A549 (cell line): ENCODE measurements around the gene ALDH1A2. TPM values are rescaled to one million over a fixed set of nuclear protein-coding genes. Genes with fewer than 3 reads are reported as not detected.

Experiments
- ATAC-seq, 2 experiments: fragments of 200-7000 bp in 1 of 2; fragments of >200 bp in 1 of 2; cut with Nextera tagmentation in 1 of 2; cut with Tn5 transposase in 1 of 2; 3 replicates each; pipeline versions ENCODE4 v1.8.0 to v1.9.1; 2018 to 2020; ENCODE audit warnings: mild to moderate bottlenecking in 1 of 2, moderate library complexity in 1 of 2
- CTCF ChIA-PET: fragments of 300-600 bp; sonication (Branson Sonifier 250); formaldehyde crosslinking; extraction: SDS; loops from one replicate; lab custom pipeline; 2021; ENCODE audit warnings: antibody characterized with exemption, inconsistent platforms; lab: Yijun Ruan, JAX
- POLR2A ChIA-PET: fragments of 350-600 bp; formaldehyde crosslinking; extraction: SDS; loops from one replicate; lab custom pipeline; 2021; ENCODE audit warnings: antibody characterized with exemption, inconsistent platforms; lab: Yijun Ruan, JAX
- DNase-seq, 2 experiments: peaks; one replicate each; pipeline versions ENCODE4 v3.0.0 to v3.0.0-alpha.2; 2011 to 2016; ENCODE audit warnings: low read depth in 1 of 2, low spot score in 1 of 2
- FAIRE-seq: peaks from 2 replicates; lab custom pipeline; 2011; peaks lifted over from hg19 to GRCh38; lab: Jason Lieb, UNC
- H3K27ac ChIP-seq, 2 experiments: fragments of >200 bp; sonication (Bioruptor Twin); formaldehyde crosslinking; 3 replicates each; pipeline ENCODE4 v1.5.1; 2016 to 2017
- H3K4me1 ChIP-seq: fragments of >200 bp; sonication (Bioruptor Twin); formaldehyde crosslinking; 3 replicates; pipeline ENCODE4 v1.6.1; 2016
- H3K4me2 ChIP-seq: fragments of >200 bp; sonication (Bioruptor Twin); formaldehyde crosslinking; 3 replicates; pipeline ENCODE4 v1.6.1; 2016
- H3K4me3 ChIP-seq: fragments of >200 bp; sonication (Bioruptor Twin); formaldehyde crosslinking; 3 replicates; pipeline ENCODE4 v1.5.1; 2016
- H3K9me3 ChIP-seq: fragments of >200 bp; sonication (Bioruptor Twin); formaldehyde crosslinking; 3 replicates; pipeline ENCODE4 v1.6.1; 2016
- ATOH8 ChIP-seq: fragments of 250-450 bp; sonication (Bioruptor Pico); IDR thresholded peaks from 2 replicates; pipeline ENCODE4 v1.5.0; 2020; ENCODE audit warnings: low read depth, mild to moderate bottlenecking, moderate library complexity
- CHD2 ChIP-seq: fragments of 150-350 bp; IDR thresholded peaks from 2 replicates; pipeline ENCODE4 v1.6.1; 2014; ENCODE audit warnings: low read length; ENCODE audit not compliant: partially characterized antibody
- CTCF ChIP-seq: fragments of >200 bp; sonication (Bioruptor Twin); formaldehyde crosslinking; IDR thresholded peaks from 3 replicates; pipeline ENCODE4 v1.5.1; 2016
- E2F6 ChIP-seq: IDR thresholded peaks from 2 replicates; pipeline ENCODE4 v1.6.1; 2012; ENCODE audit warnings: low read depth, borderline replicate concordance
- EHF ChIP-seq: fragments of 250-450 bp; sonication (Bioruptor Pico); IDR thresholded peaks from 2 replicates; pipeline ENCODE4 v1.5.0; 2020; ENCODE audit warnings: mild to moderate bottlenecking
- ELK1 ChIP-seq: fragments of 150-350 bp; IDR thresholded peaks from 2 replicates; pipeline ENCODE4 v1.6.1; 2014; ENCODE audit warnings: low read depth, mild to moderate bottlenecking, low read length
- EP300 ChIP-seq, 2 experiments: fragments of >200 bp; sonication (Bioruptor Twin); formaldehyde crosslinking; IDR thresholded peaks; 2 replicates in 1 of 2; 3 replicates in 1 of 2; pipeline ENCODE4 v1.6.1; 2016 to 2017
- HOXB13 ChIP-seq: fragments of 250-450 bp; sonication (Bioruptor Pico); IDR thresholded peaks from 2 replicates; pipeline ENCODE4 v1.5.0; 2020; ENCODE audit warnings: low read depth, mild to moderate bottlenecking, moderate library complexity
- MAX ChIP-seq: IDR thresholded peaks from 2 replicates; pipeline ENCODE4 v1.6.1; 2012
- RAD21 ChIP-seq, 2 experiments: fragments of >200 bp in 1 of 2; sonication (Bioruptor Twin) in 1 of 2; formaldehyde crosslinking in 1 of 2; IDR thresholded peaks in 1 of 2; conservative IDR thresholded peaks in 1 of 2; 2 replicates in 1 of 2; 3 replicates in 1 of 2; pipeline ENCODE4 v1.6.1; 2012 to 2018; ENCODE audit warnings: inconsistent platforms in 1 of 2
- REST ChIP-seq: fragments of 200-600 bp; sonication (generic); IDR thresholded peaks from 2 replicates; pipeline ENCODE4 v1.6.1; 2016; ENCODE audit warnings: antibody characterized with exemption, mild to moderate bottlenecking, moderate library complexity
- RNF2 ChIP-seq: fragments of 200-600 bp; sonication (generic); IDR thresholded peaks from 2 replicates; pipeline ENCODE4 v1.6.1; 2016; ENCODE audit warnings: low read depth, mild to moderate bottlenecking, antibody characterized with exemption, moderate library complexity, borderline replicate concordance
- SMC3 ChIP-seq: fragments of >200 bp; sonication (Bioruptor Twin); formaldehyde crosslinking; IDR thresholded peaks from 3 replicates; pipeline ENCODE4 v1.6.1; 2018; ENCODE audit warnings: inconsistent platforms
- SREBF2 ChIP-seq: fragments of 450-650 bp; IDR thresholded peaks from 2 replicates; pipeline ENCODE4 v1.6.1; 2014; ENCODE audit warnings: mild to moderate bottlenecking, moderate library complexity
- TP53 ChIP-seq: fragments of 250-450 bp; sonication (Bioruptor Pico); IDR thresholded peaks from 2 replicates; pipeline ENCODE4 v1.5.0; 2021; ENCODE audit warnings: mild to moderate bottlenecking, moderate library complexity
- USF2 ChIP-seq: fragments of 450-650 bp; IDR thresholded peaks from 2 replicates; pipeline ENCODE4 v1.6.1; 2014; ENCODE audit warnings: antibody characterized with exemption
- WGBS: methylation state at CpG from one replicate; pipeline ENCODE4 v1.1.6; 2017; ENCODE audit errors: missing lambda C conversion rate; 5-methylcytosine and 5-hydroxymethylcytosine counted together
- polyA plus RNA-seq, 4 experiments: library from polyadenylated mRNA; depleted of rRNA in 3 of 4; stranded (reverse); fragments of >200 nt; fragmentation: RNase III in 1 of 4; extraction: RNeasy Plus Mini Kit Qiagen cat#74134 plus additional on column Dnase treatment in 1 of 4; gene quantifications; 2 replicates in 3 of 4; 3 replicates in 1 of 4; pipeline ENCODE4 v1.2.3, GENCODE V29; 2011 to 2017

Gene ALDH1A2
- polyA plus RNA-seq, 2 of the 4 experiments (the other 2 are of a cell fraction), result 0.23 to 0.35 TPM

- no peak for TF ChIP-seq USF2
- no peak for TF ChIP-seq EP300 (IDR thresholded peaks at IDR 0.05)
- no peak for TF ChIP-seq HOXB13 (CRISPR knock-in tag)
- no peak for TF ChIP-seq E2F6
- TF ChIP-seq ATOH8, result no peak
- TF ChIP-seq TP53 (CRISPR knock-in tag), result no peak
Observed at GRCh38 chr15:58070801-58071418, 5.4 kb upstream of the ALDH1A2 start (continued).

GRCh38 chr15:58069008-58069407, 3.5 kb upstream of the ALDH1A2 start:
- FAIRE-seq (no peak), DNase-seq (no peak), ATAC-seq (no peak)
- H3K4me1 ChIP-seq, result peaks cover 7% of the 10 kb centered on the region; the same call in 1 of the 3 replicates
- no peak overlapping the region for H3K27ac ChIP-seq
- ChIA-PET POLR2A (no interaction called here), CTCF (interaction anchor here (0.8 to 6.6 kb wide), 11 partner anchors 8 to 509 kb away, joined by 3 to 64 read pairs (median 5); no protein-coding TSS in a partner anchor)
- no peak overlapping the region for H3K4me3 ChIP-seq
- H3K4me2 ChIP-seq, result no peak overlapping the region
- H3K9me3 ChIP-seq, result peaks cover 11% of the 10 kb centered on the region; the same call in 2 of the 3 replicates
- WGBS, result 69% methylated on average over 5 of the region's 5 CpGs
- TF ChIP-seq ELK1, result no peak
- TF ChIP-seq CHD2, result no peak
- TF ChIP-seq EHF (CRISPR knock-in tag), result no peak

GRCh38 chr15:58066042-58066867, 744 bp upstream of the ALDH1A2 start:
- peak overlapping the region; percentile 46 for H3K4me3 ChIP-seq
- FAIRE-seq (no peak), DNase-seq (peak; percentile 61 to 69), ATAC-seq (peak; percentile 98 to 100)
- H3K27ac ChIP-seq, result peak overlapping the region in 1 of 2 experiments; percentile 48; a peak in 2 of 6 replicates
- peaks cover 11% of the 10 kb centered on the region; the same call in 2 of the 3 replicates for H3K9me3 ChIP-seq
- ChIA-PET POLR2A (no interaction called here), CTCF (interaction anchor here (0.6 to 6.6 kb wide), 85 partner anchors 8 to 1730 kb away, joined by 3 to 64 read pairs (median 5); partner anchors contain the start of gene POLR2M)
- H3K4me2 ChIP-seq, result peak overlapping the region; percentile 91
- peaks cover 7% of the 10 kb centered on the region; the same call in 1 of the 3 replicates for H3K4me1 ChIP-seq
- TF ChIP-seq SREBF2, result no peak
- peak; percentile 90 for TF ChIP-seq MAX
- no peak for TF ChIP-seq REST
- TF ChIP-seq SMC3, result peak; percentile 87
- peak; percentile 48 to 76; a peak in 4 of 5 replicates for TF ChIP-seq RAD21 (conservative IDR thresholded peaks at IDR 0.05 in 1 of 2, IDR thresholded peaks at IDR 0.05 in 1 of 2)
- 0 out of 2 replicates have a peak, but pooled peaks have one; percentile 60 for TF ChIP-seq RNF2
- TF ChIP-seq CTCF, result peak; percentile 94
- peak; percentile 92 for TF ChIP-seq E2F6
- 10% methylated on average over 26 of the region's 59 CpGs for WGBS
